Body of pancreas (tissue), 4 donors: ENCODE results near the gene CYP1A1. TPM values are rescaled to one million over a fixed set of nuclear protein-coding genes. Genes with fewer than 3 reads are reported as not detected.

Experiments used
- ATAC-seq: fragments of 150-250 bp; one replicate; pipeline ENCODE4 v1.9.1; 2016
- DNase-seq, 4 donors: peaks; one replicate each; pipeline ENCODE4 v3.0.0-alpha.2; 2019
- H3K27ac ChIP-seq, 4 donors: fragments of 200-600 bp; sonication (generic); 1 replicate in 3 of 4; 2 replicates in 1 of 4; pipeline versions ENCODE4 v1.5.1 to v1.6.1; 2016 to 2019; ENCODE audit warnings: mild to moderate bottlenecking in 1 of 4, mixed read lengths in 1 of 4, moderate library complexity in 1 of 4
- H3K27me3 ChIP-seq, 2 donors: fragments of 200-600 bp; sonication (generic); one replicate each; pipeline ENCODE4 v1.6.0; 2016; ENCODE audit warnings: mild to moderate bottlenecking in 1 of 2
- H3K36me3 ChIP-seq, 2 donors: fragments of 200-600 bp; sonication (generic); replicated peaks in 1 of 2; 2 replicates each; pipeline ENCODE4 v1.5.1; 2016; ENCODE audit warnings: low read depth in 2 of 2; ENCODE audit not compliant: insufficient read depth in 1 of 2
- H3K4me1 ChIP-seq: fragments of 200-600 bp; sonication (generic); one replicate; pipeline ENCODE4 v1.6.0; 2016
- H3K4me3 ChIP-seq, 2 donors: fragments of 200-600 bp; sonication (generic); 1 replicate in 1 of 2; 2 replicates in 1 of 2; pipeline ENCODE4 v1.5.1; 2016 to 2019
- H3K9me3 ChIP-seq, 3 donors: fragments of 200-600 bp; sonication (generic); 1 replicate in 2 of 3; 2 replicates in 1 of 3; pipeline ENCODE4 v1.5.1; 2016
- CTCF ChIP-seq, 7 experiments: fragments of 450-650 bp in 4 of 7; fragments of 200-600 bp in 3 of 7; sonication (generic) in 3 of 7; IDR thresholded peaks; one replicate each; pipeline ENCODE4 v1.5.1; 2016 to 2019; ENCODE audit warnings: antibody characterized with exemption in 7 of 7
- POLR2A ChIP-seq, 3 donors: fragments of 450-650 bp; IDR thresholded peaks; one replicate each; pipeline ENCODE4 v1.6.1; 2016; ENCODE audit warnings: antibody characterized with exemption in 3 of 3, mild to moderate bottlenecking in 2 of 3
- WGBS, 2 donors: methylation state at CpG; one replicate each; pipeline ENCODE4 v1.1.5; 2017; 5-methylcytosine and 5-hydroxymethylcytosine counted together
- intact Hi-C: fragments of 100-400 bp; cut with DNase I; formaldehyde crosslinking; loops from one replicate; pipeline ENCODE4 v1.15.1; 2023
- total RNA-seq, 2 donors: library from RNA; depleted of rRNA; stranded (reverse); fragments of >200 nt; gene quantifications; one replicate each; pipeline ENCODE4 v1.1.0, GENCODE V29; 2016

Gene CYP1A1
- total RNA-seq, 2 donors from 2014 or later, result 1.6 TPM; not detected in 1

- intact Hi-C loops, result no loop called here
- DNase-seq (no peak), ATAC-seq (no peak)
- Histone ChIP-seq H3K4me3 (no peak overlapping the region), H3K4me1 (no peaks in the 10 kb centered on the region), H3K27ac (no peak overlapping the region), H3K27me3 (no peaks in the 10 kb centered on the region), H3K36me3 (no peaks in the 10 kb centered on the region), H3K9me3 (no peaks in the 10 kb centered on the region)
- TF ChIP-seq POLR2A (IDR thresholded peaks at IDR 0.05) (no peak), CTCF (IDR thresholded peaks at IDR 0.05) (no peak)
- WGBS, 2 donors, result 18 to 29% methylated on average over 1 of the region's 1 CpG
These were observed 16.3 kb downstream of the CYP1A1 start for GRCh38 chr15:74709011-74709410.

GRCh38 chr15:74696808-74697207 is 28.5 kb downstream of the CYP1A1 start:
- intact Hi-C loops, result loop anchor here (10.0 kb wide), 1 partner anchor 152 kb away; the partner anchor contains the start of gene ARID3B
- Histone ChIP-seq H3K36me3 (no peaks in the 10 kb centered on the region), H3K27ac (no peak overlapping the region), H3K9me3 (no peaks in the 10 kb centered on the region), H3K4me1 (peaks cover 15% of the 10 kb centered on the region), H3K4me3 (peak overlapping the region in 1 of 2 donors; percentile 92), H3K27me3 (no peaks in the 10 kb centered on the region)
- ATAC-seq (no peak), DNase-seq (no peak)
- TF ChIP-seq POLR2A (IDR thresholded peaks at IDR 0.05) (no peak), CTCF (IDR thresholded peaks at IDR 0.05) (no peak)
- 50 to 56% methylated on average over 2 of the region's 2 CpGs for WGBS, 2 donors

- WGBS, 2 donors, result 3 to 5% methylated on average over 10 of the region's 10 CpGs
- intact Hi-C loops, result loop anchor here (10.0 kb wide), 1 partner anchor 152 kb away; the partner anchor contains the start of gene ARID3B
- TF ChIP-seq CTCF (IDR thresholded peaks at IDR 0.05) (no peak), POLR2A (IDR thresholded peaks at IDR 0.05) (no peak)
- Histone ChIP-seq H3K4me3 (peak overlapping the region; percentile 69 to 92), H3K27me3 (no peaks in the 10 kb centered on the region), H3K4me1 (peaks cover 15% of the 10 kb centered on the region), H3K27ac (peak overlapping the region in 2 of 4 donors; percentile 78 to 79), H3K9me3 (no peaks in the 10 kb centered on the region), H3K36me3 (no peaks in the 10 kb centered on the region)
- DNase-seq (no peak), ATAC-seq (no peak)
These were observed 29.0 kb downstream of the CYP1A1 start for GRCh38 chr15:74696398-74696729.

- 0 to 1% methylated on average over 31 to 46 of the region's 46 CpGs for WGBS, 2 donors
These were observed 29.5 kb downstream of the CYP1A1 start, which contains the start of gene EDC3 for GRCh38 chr15:74695597-74696397. Gene EDC3 (minus strand): TSS chr15:74696024. CDS start chr15:74675124, 20,900 bp downstream.

More at GRCh38 chr15:74695597-74696397, 29.5 kb downstream of the CYP1A1 start, which contains the start of gene EDC3:
- peak; percentile 90 for ATAC-seq
- Histone ChIP-seq H3K27ac (peak within 1 kb of the TSS; percentile 51 to 79 (median 68)), H3K4me1 (peaks cover 15% of the 10 kb centered on the region), H3K9me3 (no peaks in the 10 kb centered on the region), H3K4me3 (peak within 1 kb of the TSS; percentile 69 to 92), H3K27me3 (no peaks in the 10 kb centered on the region), H3K36me3 (no peaks in the 10 kb centered on the region)
- peak in 2 of 3 donors; percentile 54 to 68 for TF ChIP-seq POLR2A (IDR thresholded peaks at IDR 0.05)
- TF ChIP-seq CTCF (IDR thresholded peaks at IDR 0.05), result peak in 1 of 7 experiments; percentile 17
- DNase-seq, result peak; percentile 81 to 92 (median 86)
- intact Hi-C loops, result loop anchor here (10.0 kb wide), 1 partner anchor 151 kb away; the partner anchor contains the start of gene ARID3B
